Testis (tissue), 3 donors: ENCODE measurements around the gene LRP1B. TPM values are rescaled to one million over a fixed set of nuclear protein-coding genes. Genes with fewer than 3 reads are reported as not detected.

Source experiments
- DNase-seq: peaks from one replicate; pipeline ENCODE4 v3.0.0-alpha.2; 2019
- H3K27ac ChIP-seq, 2 donors: fragments of 200-600 bp; sonication (generic); one replicate each; pipeline ENCODE4 v1.5.1; 2019
- H3K27me3 ChIP-seq: fragments of 200-600 bp; sonication (generic); one replicate; pipeline ENCODE4 v1.5.1; 2019
- H3K36me3 ChIP-seq: fragments of 200-600 bp; sonication (generic); one replicate; pipeline ENCODE4 v1.5.1; 2017; ENCODE audit warnings: low read depth; ENCODE audit errors: missing control alignments
- H3K4me1 ChIP-seq: fragments of 200-600 bp; sonication (generic); one replicate; pipeline ENCODE4 v1.5.1; 2019
- H3K4me3 ChIP-seq, 2 donors: fragments of 200-600 bp; sonication (generic); one replicate each; pipeline ENCODE4 v1.5.1; 2017 to 2019
- H3K9me3 ChIP-seq: fragments of 200-600 bp; sonication (generic); one replicate; pipeline ENCODE4 v1.5.1; 2017
- POLR2A ChIP-seq: fragments of 450-650 bp; IDR thresholded peaks from one replicate; pipeline ENCODE4 v1.6.1; 2017; ENCODE audit warnings: antibody characterized with exemption, mild to moderate bottlenecking, moderate library complexity
- WGBS, 2 donors: methylation state at CpG; one replicate each; pipeline ENCODE4 v1.1.5; 2018; 5-methylcytosine and 5-hydroxymethylcytosine counted together
- intact Hi-C: fragments of 100-400 bp; cut with DNase I; formaldehyde crosslinking; loops from one replicate; pipeline ENCODE4 v1.15.1; 2023; ENCODE audit warnings: low total_unique reads
- polyA plus RNA-seq: library from polyadenylated mRNA; stranded (reverse); fragments of 350-450 nt; fragmentation: Illumina TruSeq; extraction: RNeasy Lipid Tissue Mini Kit (QIAGEN cat#74804); gene quantifications from one replicate; pipeline ENCODE4 v1.2.3, GENCODE V29; 2014; ENCODE audit warnings: low read depth, low replicate concordance; ENCODE audit not compliant: insufficient read depth
- total RNA-seq, 2 donors: library from RNA; depleted of rRNA; stranded (reverse); fragments of >200 nt; gene quantifications; one replicate each; pipeline ENCODE4 v1.2.3, GENCODE V29; 2016
- TF ChIP-seq, protein P1 (sequence below), 3 experiments: fragments of 450-650 bp in 2 of 3; fragments of 200-600 bp in 1 of 3; sonication (generic) in 1 of 3; IDR thresholded peaks; one replicate each; pipeline ENCODE4 v1.5.1; 2016 to 2019; ENCODE audit warnings: antibody characterized with exemption in 3 of 3, mild to moderate bottlenecking in 2 of 3, moderate library complexity in 1 of 3

LRP1B gene
- total and polyA plus RNA-seq, 3 donors from 2014 or later: 0.79 to 1.9 (median 0.84) TPM

DNA sequence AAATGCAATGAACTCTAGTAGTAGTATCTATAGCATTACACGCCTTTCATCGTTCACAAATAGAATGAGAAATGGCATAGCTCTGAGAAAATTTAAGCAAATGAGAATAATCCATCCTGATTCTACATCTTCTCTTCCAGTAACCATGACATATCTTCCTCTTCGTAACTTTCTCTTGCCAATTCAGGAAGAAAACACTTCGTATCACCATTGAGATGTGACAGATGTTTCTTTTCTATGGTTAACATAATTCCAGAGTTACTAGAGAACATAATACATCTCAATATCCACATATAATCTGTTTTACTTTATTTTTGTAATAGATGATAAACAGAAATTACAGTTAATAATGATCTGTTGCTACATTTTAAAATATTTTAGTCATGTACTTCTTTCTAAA lies 1527.4 kb downstream of the LRP1B start:
- DNase-seq: no peak
- TF ChIP-seq POLR2A: no peak
- TF ChIP-seq, protein P1, sequence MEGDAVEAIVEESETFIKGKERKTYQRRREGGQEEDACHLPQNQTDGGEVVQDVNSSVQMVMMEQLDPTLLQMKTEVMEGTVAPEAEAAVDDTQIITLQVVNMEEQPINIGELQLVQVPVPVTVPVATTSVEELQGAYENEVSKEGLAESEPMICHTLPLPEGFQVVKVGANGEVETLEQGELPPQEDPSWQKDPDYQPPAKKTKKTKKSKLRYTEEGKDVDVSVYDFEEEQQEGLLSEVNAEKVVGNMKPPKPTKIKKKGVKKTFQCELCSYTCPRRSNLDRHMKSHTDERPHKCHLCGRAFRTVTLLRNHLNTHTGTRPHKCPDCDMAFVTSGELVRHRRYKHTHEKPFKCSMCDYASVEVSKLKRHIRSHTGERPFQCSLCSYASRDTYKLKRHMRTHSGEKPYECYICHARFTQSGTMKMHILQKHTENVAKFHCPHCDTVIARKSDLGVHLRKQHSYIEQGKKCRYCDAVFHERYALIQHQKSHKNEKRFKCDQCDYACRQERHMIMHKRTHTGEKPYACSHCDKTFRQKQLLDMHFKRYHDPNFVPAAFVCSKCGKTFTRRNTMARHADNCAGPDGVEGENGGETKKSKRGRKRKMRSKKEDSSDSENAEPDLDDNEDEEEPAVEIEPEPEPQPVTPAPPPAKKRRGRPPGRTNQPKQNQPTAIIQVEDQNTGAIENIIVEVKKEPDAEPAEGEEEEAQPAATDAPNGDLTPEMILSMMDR (IDR thresholded peaks at IDR 0.05): no peak
- Histone ChIP-seq H3K9me3 (no peaks in the 10 kb centered on the region), H3K36me3 (no peaks in the 10 kb centered on the region), H3K27me3 (no peaks in the 10 kb centered on the region), H3K4me1 (no peaks in the 10 kb centered on the region), H3K4me3 (no peak overlapping the region), H3K27ac (no peak overlapping the region)
- 79 to 90% methylated on average over 4 of the region's 4 CpGs for WGBS, 2 donors
- intact Hi-C loops: no loop called here

GRCh38 chr2:140601801-140602200 lies 1529.0 kb downstream of the LRP1B start:
- H3K27ac ChIP-seq: no peak overlapping the region
- TF ChIP-seq POLR2A: no peak
- intact Hi-C loops: no loop called here
- WGBS, 2 donors: 75 to 92% methylated on average over 3 of the region's 3 CpGs
- no peak overlapping the region for H3K4me3 ChIP-seq
- no peaks in the 10 kb centered on the region for H3K9me3 ChIP-seq
- H3K27me3 ChIP-seq: no peaks in the 10 kb centered on the region
- H3K4me1 ChIP-seq: no peaks in the 10 kb centered on the region
- H3K36me3 ChIP-seq: no peaks in the 10 kb centered on the region
- DNase-seq: no peak

- intact Hi-C loops: no loop called here
- 87 to 98% methylated on average over 1 of the region's 1 CpG for WGBS, 2 donors
- TF ChIP-seq, protein P1 (IDR thresholded peaks at IDR 0.05): no peak
- no peak for TF ChIP-seq POLR2A
- Histone ChIP-seq H3K4me1 (no peaks in the 10 kb centered on the region), H3K27me3 (no peaks in the 10 kb centered on the region), H3K4me3 (no peak overlapping the region), H3K36me3 (no peaks in the 10 kb centered on the region), H3K9me3 (no peaks in the 10 kb centered on the region), H3K27ac (no peak overlapping the region)
- DNase-seq: no peak
Observed at GRCh38 chr2:140601342-140601741, 1529.5 kb downstream of the LRP1B start.

- Histone ChIP-seq H3K27ac (no peak overlapping the region), H3K36me3 (no peaks in the 10 kb centered on the region), H3K4me1 (no peaks in the 10 kb centered on the region), H3K27me3 (no peaks in the 10 kb centered on the region), H3K9me3 (no peaks in the 10 kb centered on the region), H3K4me3 (no peak overlapping the region)
- DNase-seq: no peak
- intact Hi-C loops: no loop called here
- WGBS, 2 donors: 95 to 100% methylated on average over 1 of the region's 1 CpG
- TF ChIP-seq POLR2A: no peak
- TF ChIP-seq, protein P1 (IDR thresholded peaks at IDR 0.05): no peak
Observed at GRCh38 chr2:140600116-140600515, 1530.7 kb downstream of the LRP1B start.

DNA sequence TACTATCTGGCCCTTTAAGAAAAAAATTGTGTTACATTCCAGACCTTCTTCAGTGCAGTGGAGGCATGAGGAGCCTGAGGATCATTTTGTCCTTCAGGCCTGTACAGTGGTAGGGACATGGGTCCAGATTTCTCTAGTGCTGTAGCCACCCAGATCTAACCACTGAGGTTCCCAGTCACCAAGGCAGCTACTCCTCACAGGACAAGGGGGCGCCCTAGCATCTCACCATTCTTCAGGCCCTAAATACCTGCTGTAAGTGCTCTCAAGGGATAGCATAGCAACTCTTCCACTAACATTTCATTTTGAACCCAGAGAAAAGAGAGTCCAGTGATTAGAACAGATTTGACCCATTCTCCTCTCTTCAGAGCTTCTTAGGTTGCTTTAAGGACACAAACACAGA lies 1533.0 kb downstream of the LRP1B start:
- Histone ChIP-seq H3K4me1 (no peaks in the 10 kb centered on the region), H3K4me3 (no peak overlapping the region), H3K27me3 (no peaks in the 10 kb centered on the region), H3K9me3 (no peaks in the 10 kb centered on the region), H3K27ac (no peak overlapping the region), H3K36me3 (no peaks in the 10 kb centered on the region)
- WGBS, 2 donors: 90 to 100% methylated on average over 1 of the region's 1 CpG
- DNase-seq: no peak
- intact Hi-C loops: no loop called here
- TF ChIP-seq, protein P1 (IDR thresholded peaks at IDR 0.05): no peak
- no peak for TF ChIP-seq POLR2A
